Peyer's patch (tissue), 4 donors: Measurements from ENCODE around the gene ANKRD61. TPM values are rescaled to one million over a fixed set of nuclear protein-coding genes. Genes with fewer than 3 reads are reported as not detected.
"Not testable (repeated sequence)": the region's sequence is repeated elsewhere in the genome, so short reads cannot be mapped to it uniquely, and the experiment has no call there.

Experiments used
- DNase-seq, 3 donors: peaks; one replicate each; pipeline ENCODE4 v3.0.0-alpha.2; 2017 to 2019
- H3K27ac ChIP-seq, 4 donors: fragments of 200-600 bp; sonication (generic); one replicate each; pipeline ENCODE4 v1.5.1; 2016 to 2019
- H3K27me3 ChIP-seq, 2 donors: fragments of 200-600 bp; sonication (generic); one replicate each; pipeline ENCODE4 v1.5.1; 2019
- H3K36me3 ChIP-seq, 3 donors: fragments of 200-600 bp; sonication (generic); one replicate each; pipeline ENCODE4 v1.5.1; 2016 to 2019
- H3K4me1 ChIP-seq, 4 donors: fragments of 200-600 bp; sonication (generic); one replicate each; pipeline ENCODE4 v1.5.1; 2016 to 2019
- H3K4me3 ChIP-seq, 4 donors: fragments of 200-600 bp; sonication (generic); 1 replicate in 3 of 4; 2 replicates in 1 of 4; pipeline ENCODE4 v1.5.1; 2016 to 2019; ENCODE audit warnings: mild to moderate bottlenecking in 1 of 4
- H3K9me3 ChIP-seq, 4 donors: fragments of 200-600 bp; sonication (generic); one replicate each; pipeline ENCODE4 v1.5.1; 2016 to 2019; ENCODE audit warnings: mild to moderate bottlenecking in 1 of 4
- CTCF ChIP-seq, 6 experiments: fragments of 450-650 bp in 4 of 6; fragments of 200-600 bp in 2 of 6; sonication (generic) in 1 of 6; IDR thresholded peaks; one replicate each; pipeline ENCODE4 v1.5.1; 2017 to 2019; ENCODE audit warnings: antibody characterized with exemption in 6 of 6, mild to moderate bottlenecking in 3 of 6, moderate library complexity in 1 of 6
- POLR2A ChIP-seq, 2 donors: fragments of 450-650 bp; IDR thresholded peaks; one replicate each; pipeline ENCODE4 v1.5.1; 2017; ENCODE audit warnings: antibody characterized with exemption in 2 of 2, mild to moderate bottlenecking in 2 of 2, moderate library complexity in 2 of 2
- total RNA-seq, 4 donors: library from RNA; depleted of rRNA; stranded (reverse); fragments of >200 nt; gene quantifications; one replicate each; pipeline ENCODE4 v1.1.0, GENCODE V29; 2016

Gene ANKRD61
- total RNA-seq, 4 donors from 2014 or later = not detected

- H3K27ac ChIP-seq = no peak overlapping the region
- DNase-seq = no peak
- no peaks in the 10 kb centered on the region for H3K9me3 ChIP-seq
- H3K4me3 ChIP-seq = no peak overlapping the region
- no peak for TF ChIP-seq CTCF (IDR thresholded peaks at IDR 0.05)
- TF ChIP-seq POLR2A (IDR thresholded peaks at IDR 0.05) = no peak
- no peaks in the 10 kb centered on the region for H3K4me1 ChIP-seq
- no peaks in the 10 kb centered on the region for H3K27me3 ChIP-seq
- H3K36me3 ChIP-seq = peaks cover 0 to 75% (median 0%) of the 10 kb centered on the region in 3 donors
Measured at GRCh38 chr7:6049780-6050179, 18.6 kb downstream of the ANKRD61 start.

GRCh38 chr7:6051185-6051584, 20.0 kb downstream of the ANKRD61 start:
- not testable (repeated sequence) for H3K4me1 ChIP-seq, H3K27ac ChIP-seq, H3K9me3 ChIP-seq, H3K27me3 ChIP-seq, H3K4me3 ChIP-seq, DNase-seq
- peaks cover 0 to 65% (median 0%) of the 10 kb centered on the region in 3 donors for H3K36me3 ChIP-seq

GRCh38 chr7:6056616-6057015, 25.4 kb downstream of the ANKRD61 start:
- H3K4me1 ChIP-seq = peaks cover 0 to 22% (median 9%) of the 10 kb centered on the region in 4 donors
- no peaks in the 10 kb centered on the region for H3K27me3 ChIP-seq
- peaks cover 0 to 28% (median 0%) of the 10 kb centered on the region in 3 donors for H3K36me3 ChIP-seq
- H3K27ac ChIP-seq = no peak overlapping the region
- no peak for TF ChIP-seq POLR2A (IDR thresholded peaks at IDR 0.05)
- no peak for TF ChIP-seq CTCF (IDR thresholded peaks at IDR 0.05)
- DNase-seq = no peak
- H3K4me3 ChIP-seq = no peak overlapping the region
- no peaks in the 10 kb centered on the region for H3K9me3 ChIP-seq

GRCh38 chr7:6057316-6058129, 26.3 kb downstream of the ANKRD61 start:
- TF ChIP-seq POLR2A (IDR thresholded peaks at IDR 0.05) (no peak), CTCF (IDR thresholded peaks at IDR 0.05) (no peak)
- H3K4me1 ChIP-seq = peaks cover 0 to 22% (median 9%) of the 10 kb centered on the region in 4 donors
- no peaks in the 10 kb centered on the region for H3K27me3 ChIP-seq
- H3K4me3 ChIP-seq = peak overlapping the region in 3 of 4 donors; percentile 84 to 89 (median 84)
- H3K9me3 ChIP-seq = no peaks in the 10 kb centered on the region
- no peak for DNase-seq
- peaks cover 0 to 25% (median 0%) of the 10 kb centered on the region in 3 donors for H3K36me3 ChIP-seq
- H3K27ac ChIP-seq = peak overlapping the region in 3 of 4 donors; percentile 82 to 90 (median 88)

GRCh38 chr7:6059941-6060340, 28.8 kb downstream of the ANKRD61 start:
- H3K36me3 ChIP-seq, H3K27ac ChIP-seq, H3K9me3 ChIP-seq, H3K27me3 ChIP-seq, H3K4me3 ChIP-seq, DNase-seq: not testable (repeated sequence)
- H3K4me1 ChIP-seq = peaks cover 0 to 22% (median 9%) of the 10 kb centered on the region in 4 donors

- peak in 2 of 3 donors; percentile 31 to 49 for DNase-seq
- no peaks in the 10 kb centered on the region for H3K27me3 ChIP-seq
- H3K36me3 ChIP-seq = no peaks in the 10 kb centered on the region
- H3K4me1 ChIP-seq = peaks cover 0 to 3% (median 0%) of the 10 kb centered on the region in 4 donors
- no peak overlapping the region for H3K27ac ChIP-seq
- no peak overlapping the region for H3K4me3 ChIP-seq
- TF ChIP-seq POLR2A (IDR thresholded peaks at IDR 0.05) (no peak), CTCF (IDR thresholded peaks at IDR 0.05) (no peak)
- no peaks in the 10 kb centered on the region for H3K9me3 ChIP-seq
Measured at GRCh38 chr7:6071406-6071805, 40.2 kb downstream of the ANKRD61 start.
